ENCODE measurements around the gene MLPH.

Gene MLPH

GRCh38 chr2:237552908-237553307 lies 65.9 kb downstream of the MLPH start:
- no peak overlapping the region for H2AK5ac ChIP-seq (ENCODE audit: low read depth, low read length)
- no peak overlapping the region for H3K18ac ChIP-seq (ENCODE audit: low read length)
- no peaks in the 10 kb centered on the region for H3K27me3 ChIP-seq (ENCODE audit: control insufficient read depth in 3 of 3, insufficient read depth in 3 of 3, low read depth in 1 of 3, low read length in 3 of 3)
- no peak overlapping the region for H3K4ac ChIP-seq (ENCODE audit: low read length)
- H3K27ac ChIP-seq (replicated peaks; ENCODE audit: low read length) = no peak overlapping the region
- H3K14ac ChIP-seq (ENCODE audit: low read length) = no peak overlapping the region
- H2BK12ac ChIP-seq (ENCODE audit: low read length) = no peak overlapping the region
- H2AFZ ChIP-seq (ENCODE audit: low read length) = no peak overlapping the region
- no CpG with 5 or more reads among the region's 6 CpGs for WGBS, 2 donors (ENCODE audit: extremely low coverage in 2 of 2, insufficient read length in 2 of 2, insufficient replicate concordance in 1 of 2)
- H4K8ac ChIP-seq (ENCODE audit: low read depth, low read length) = no peak overlapping the region
- no peak overlapping the region for H3K4me3 ChIP-seq (ENCODE audit: low read length in 2 of 2)
- H3K9me3 ChIP-seq (replicated peaks in 1 of 2; ENCODE audit: control insufficient read depth in 2 of 2, insufficient read depth in 1 of 2, low read depth in 1 of 2, low read length in 2 of 2) = peaks cover 0 to 12% of the 10 kb centered on the region in 2 donors
- H4K91ac ChIP-seq (ENCODE audit: low read depth, low read length, poor library complexity) = no peak overlapping the region
- H3K9ac ChIP-seq (ENCODE audit: low read depth, low read length, poor library complexity) = no peak overlapping the region
- H2BK15ac ChIP-seq (ENCODE audit: low read length) = no peak overlapping the region
- no peak overlapping the region for H2BK5ac ChIP-seq (ENCODE audit: low read length)
- no peaks in the 10 kb centered on the region for H3K79me1 ChIP-seq (ENCODE audit: low read depth, low read length)
- H2BK120ac ChIP-seq (ENCODE audit: low read depth, low read length) = no peak overlapping the region
- H3K4me2 ChIP-seq (ENCODE audit: insufficient read depth, low read length, poor library complexity, severe bottlenecking) = no peak overlapping the region
- no peak for DNase-seq (ENCODE audit: low spot score)
- H3K4me1 ChIP-seq (ENCODE audit: control insufficient read depth in 2 of 2, insufficient read depth in 1 of 2, low read depth in 1 of 2, low read length in 2 of 2) = peaks cover 0 to 2% of the 10 kb centered on the region in 2 donors
- H3K36me3 ChIP-seq (replicated peaks in 1 of 2; ENCODE audit: control insufficient read depth in 2 of 2, insufficient read depth in 2 of 2, low read length in 2 of 2) = no peaks in the 10 kb centered on the region
- no peak overlapping the region for H3K23ac ChIP-seq (ENCODE audit: low read depth, low read length, poor library complexity)

- Histone ChIP-seq H3K27ac (replicated peaks; ENCODE audit: low read length) (no peak overlapping the region), H2AFZ (ENCODE audit: low read length) (no peak overlapping the region), H3K9me3 (replicated peaks in 1 of 2; ENCODE audit: control insufficient read depth in 2 of 2, insufficient read depth in 1 of 2, low read depth in 1 of 2, low read length in 2 of 2) (peaks cover 0 to 12% of the 10 kb centered on the region in 2 donors), H3K79me1 (ENCODE audit: low read depth, low read length) (no peaks in the 10 kb centered on the region), H4K8ac (ENCODE audit: low read depth, low read length) (no peak overlapping the region), H2BK120ac (ENCODE audit: low read depth, low read length) (no peak overlapping the region), H4K91ac (ENCODE audit: low read depth, low read length, poor library complexity) (no peak overlapping the region), H2BK15ac (ENCODE audit: low read length) (no peak overlapping the region), H3K4me2 (ENCODE audit: insufficient read depth, low read length, poor library complexity, severe bottlenecking) (no peak overlapping the region), H2AK5ac (ENCODE audit: low read depth, low read length) (no peak overlapping the region), H3K4me1 (ENCODE audit: control insufficient read depth in 2 of 2, insufficient read depth in 1 of 2, low read depth in 1 of 2, low read length in 2 of 2) (peaks cover 0 to 2% of the 10 kb centered on the region in 2 donors), H3K4me3 (ENCODE audit: low read length in 2 of 2) (peak overlapping the region in 1 of 2 donors; percentile 38), H2BK5ac (ENCODE audit: low read length) (no peak overlapping the region), H3K18ac (ENCODE audit: low read length) (no peak overlapping the region), H3K36me3 (replicated peaks in 1 of 2; ENCODE audit: control insufficient read depth in 2 of 2, insufficient read depth in 2 of 2, low read length in 2 of 2) (no peaks in the 10 kb centered on the region), H3K27me3 (ENCODE audit: control insufficient read depth in 3 of 3, insufficient read depth in 3 of 3, low read depth in 1 of 3, low read length in 3 of 3) (no peaks in the 10 kb centered on the region), H2BK12ac (ENCODE audit: low read length) (no peak overlapping the region), H3K4ac (ENCODE audit: low read length) (no peak overlapping the region), H3K9ac (ENCODE audit: low read depth, low read length, poor library complexity) (no peak overlapping the region), H3K23ac (ENCODE audit: low read depth, low read length, poor library complexity) (no peak overlapping the region), H3K14ac (ENCODE audit: low read length) (no peak overlapping the region)
- DNase-seq (ENCODE audit: low spot score) = no peak
- WGBS, 2 donors (ENCODE audit: extremely low coverage in 2 of 2, insufficient read length in 2 of 2, insufficient replicate concordance in 1 of 2) = no CpG with 5 or more reads among the region's 7 CpGs
These were observed 66.9 kb downstream of the MLPH start for GRCh38 chr2:237553948-237554347.

GRCh38 chr2:237555560-237555959 lies 68.5 kb downstream of the MLPH start:
- no peak for DNase-seq (ENCODE audit: low spot score)
- WGBS, 2 donors (ENCODE audit: extremely low coverage in 2 of 2, insufficient read length in 2 of 2, insufficient replicate concordance in 1 of 2) = no CpG with 5 or more reads among the region's 1 CpG
- no peaks in the 10 kb centered on the region for H3K4me1 ChIP-seq (ENCODE audit: control insufficient read depth in 2 of 2, insufficient read depth in 1 of 2, low read depth in 1 of 2, low read length in 2 of 2)

GRCh38 chr2:237556773-237557632 lies 70.0 kb downstream of the MLPH start:
- no peak for DNase-seq (ENCODE audit: low spot score)
- Histone ChIP-seq H2BK5ac (ENCODE audit: low read length) (no peak overlapping the region), H2BK15ac (ENCODE audit: low read length) (no peak overlapping the region), H4K8ac (ENCODE audit: low read depth, low read length) (no peak overlapping the region), H3K27ac (replicated peaks; ENCODE audit: low read length) (no peak overlapping the region), H2AFZ (ENCODE audit: low read length) (no peak overlapping the region), H3K4me2 (ENCODE audit: insufficient read depth, low read length, poor library complexity, severe bottlenecking) (no peak overlapping the region), H3K14ac (ENCODE audit: low read length) (no peak overlapping the region), H3K4me3 (ENCODE audit: low read length in 2 of 2) (no peak overlapping the region), H2AK5ac (ENCODE audit: low read depth, low read length) (no peak overlapping the region), H2BK120ac (ENCODE audit: low read depth, low read length) (no peak overlapping the region), H3K27me3 (ENCODE audit: control insufficient read depth in 3 of 3, insufficient read depth in 3 of 3, low read depth in 1 of 3, low read length in 3 of 3) (peaks cover 0 to 2% (median 0%) of the 10 kb centered on the region in 3 experiments), H3K4me1 (ENCODE audit: control insufficient read depth in 2 of 2, insufficient read depth in 1 of 2, low read depth in 1 of 2, low read length in 2 of 2) (no peaks in the 10 kb centered on the region), H3K79me1 (ENCODE audit: low read depth, low read length) (no peaks in the 10 kb centered on the region), H3K9me3 (replicated peaks in 1 of 2; ENCODE audit: control insufficient read depth in 2 of 2, insufficient read depth in 1 of 2, low read depth in 1 of 2, low read length in 2 of 2) (peaks cover 0 to 12% of the 10 kb centered on the region in 2 donors), H3K36me3 (replicated peaks in 1 of 2; ENCODE audit: control insufficient read depth in 2 of 2, insufficient read depth in 2 of 2, low read length in 2 of 2) (no peaks in the 10 kb centered on the region), H3K23ac (ENCODE audit: low read depth, low read length, poor library complexity) (no peak overlapping the region), H3K18ac (ENCODE audit: low read length) (no peak overlapping the region), H4K91ac (ENCODE audit: low read depth, low read length, poor library complexity) (no peak overlapping the region), H3K9ac (ENCODE audit: low read depth, low read length, poor library complexity) (no peak overlapping the region), H3K4ac (ENCODE audit: low read length) (no peak overlapping the region), H2BK12ac (ENCODE audit: low read length) (no peak overlapping the region)
- no CpG with 5 or more reads among the region's 11 CpGs for WGBS, 2 donors (ENCODE audit: extremely low coverage in 2 of 2, insufficient read length in 2 of 2, insufficient replicate concordance in 1 of 2)

More at GRCh38 chr2:237555560-237555959, 68.5 kb downstream of the MLPH start:
- Histone ChIP-seq H3K18ac (ENCODE audit: low read length) (no peak overlapping the region), H2BK120ac (ENCODE audit: low read depth, low read length) (no peak overlapping the region), H3K23ac (ENCODE audit: low read depth, low read length, poor library complexity) (no peak overlapping the region), H3K9me3 (replicated peaks in 1 of 2; ENCODE audit: control insufficient read depth in 2 of 2, insufficient read depth in 1 of 2, low read depth in 1 of 2, low read length in 2 of 2) (peaks cover 0 to 12% of the 10 kb centered on the region in 2 donors), H3K27me3 (ENCODE audit: control insufficient read depth in 3 of 3, insufficient read depth in 3 of 3, low read depth in 1 of 3, low read length in 3 of 3) (no peaks in the 10 kb centered on the region), H3K9ac (ENCODE audit: low read depth, low read length, poor library complexity) (no peak overlapping the region), H3K79me1 (ENCODE audit: low read depth, low read length) (no peaks in the 10 kb centered on the region), H4K91ac (ENCODE audit: low read depth, low read length, poor library complexity) (no peak overlapping the region), H2AFZ (ENCODE audit: low read length) (no peak overlapping the region), H2BK15ac (ENCODE audit: low read length) (no peak overlapping the region), H3K4me2 (ENCODE audit: insufficient read depth, low read length, poor library complexity, severe bottlenecking) (no peak overlapping the region), H2AK5ac (ENCODE audit: low read depth, low read length) (no peak overlapping the region), H2BK5ac (ENCODE audit: low read length) (no peak overlapping the region), H3K4me3 (ENCODE audit: low read length in 2 of 2) (no peak overlapping the region), H3K27ac (replicated peaks; ENCODE audit: low read length) (no peak overlapping the region), H4K8ac (ENCODE audit: low read depth, low read length) (no peak overlapping the region), H3K14ac (ENCODE audit: low read length) (no peak overlapping the region), H2BK12ac (ENCODE audit: low read length) (no peak overlapping the region), H3K4ac (ENCODE audit: low read length) (no peak overlapping the region), H3K36me3 (replicated peaks in 1 of 2; ENCODE audit: control insufficient read depth in 2 of 2, insufficient read depth in 2 of 2, low read length in 2 of 2) (no peaks in the 10 kb centered on the region)
